ENCODE results near the gene CARM1.
A peak's percentile ranks its signal among the peaks of the same experiment; 100 is the strongest.

Gene CARM1

DNA sequence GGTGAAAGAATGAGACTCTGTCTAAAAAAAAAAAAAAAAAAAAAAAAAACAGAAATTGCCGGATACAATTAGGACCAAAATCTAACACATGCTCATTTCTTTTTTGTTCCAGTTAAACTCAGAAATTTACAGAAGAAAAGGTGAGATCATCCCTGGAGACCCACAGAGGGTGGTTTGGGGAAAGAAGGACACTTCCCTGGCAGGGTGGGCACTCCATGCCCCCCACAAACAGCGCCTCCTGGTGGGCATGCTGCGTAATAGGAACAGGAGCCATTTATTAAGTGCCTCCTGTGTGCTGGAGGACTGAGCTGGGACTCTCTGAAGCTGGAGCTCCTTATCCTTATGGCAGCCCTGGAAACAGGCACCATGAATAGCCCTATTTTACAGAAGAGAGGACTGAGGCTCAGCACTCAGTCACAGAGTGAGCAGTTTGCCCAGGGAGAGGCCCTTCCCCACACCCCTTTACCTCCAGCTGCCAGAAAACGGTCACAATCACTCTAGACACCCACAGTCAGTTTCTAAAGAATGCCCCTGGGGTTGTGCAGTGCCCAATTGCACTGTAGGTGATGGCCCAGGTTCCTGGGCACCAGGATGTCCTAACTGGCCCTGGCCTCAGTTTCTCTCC lies 13.0 kb upstream of the CARM1 start:
- no peak overlapping the region for H3K4me3 ChIP-seq (ENCODE audit: low read length)
- TF ChIP-seq, protein P1, sequence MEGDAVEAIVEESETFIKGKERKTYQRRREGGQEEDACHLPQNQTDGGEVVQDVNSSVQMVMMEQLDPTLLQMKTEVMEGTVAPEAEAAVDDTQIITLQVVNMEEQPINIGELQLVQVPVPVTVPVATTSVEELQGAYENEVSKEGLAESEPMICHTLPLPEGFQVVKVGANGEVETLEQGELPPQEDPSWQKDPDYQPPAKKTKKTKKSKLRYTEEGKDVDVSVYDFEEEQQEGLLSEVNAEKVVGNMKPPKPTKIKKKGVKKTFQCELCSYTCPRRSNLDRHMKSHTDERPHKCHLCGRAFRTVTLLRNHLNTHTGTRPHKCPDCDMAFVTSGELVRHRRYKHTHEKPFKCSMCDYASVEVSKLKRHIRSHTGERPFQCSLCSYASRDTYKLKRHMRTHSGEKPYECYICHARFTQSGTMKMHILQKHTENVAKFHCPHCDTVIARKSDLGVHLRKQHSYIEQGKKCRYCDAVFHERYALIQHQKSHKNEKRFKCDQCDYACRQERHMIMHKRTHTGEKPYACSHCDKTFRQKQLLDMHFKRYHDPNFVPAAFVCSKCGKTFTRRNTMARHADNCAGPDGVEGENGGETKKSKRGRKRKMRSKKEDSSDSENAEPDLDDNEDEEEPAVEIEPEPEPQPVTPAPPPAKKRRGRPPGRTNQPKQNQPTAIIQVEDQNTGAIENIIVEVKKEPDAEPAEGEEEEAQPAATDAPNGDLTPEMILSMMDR (IDR thresholded peaks at IDR 0.05; ENCODE audit: insufficient read depth, low read depth, low read length, missing control alignments), result peak; percentile 64
- no peak for DNase-seq (ENCODE audit: low read depth)

DNA sequence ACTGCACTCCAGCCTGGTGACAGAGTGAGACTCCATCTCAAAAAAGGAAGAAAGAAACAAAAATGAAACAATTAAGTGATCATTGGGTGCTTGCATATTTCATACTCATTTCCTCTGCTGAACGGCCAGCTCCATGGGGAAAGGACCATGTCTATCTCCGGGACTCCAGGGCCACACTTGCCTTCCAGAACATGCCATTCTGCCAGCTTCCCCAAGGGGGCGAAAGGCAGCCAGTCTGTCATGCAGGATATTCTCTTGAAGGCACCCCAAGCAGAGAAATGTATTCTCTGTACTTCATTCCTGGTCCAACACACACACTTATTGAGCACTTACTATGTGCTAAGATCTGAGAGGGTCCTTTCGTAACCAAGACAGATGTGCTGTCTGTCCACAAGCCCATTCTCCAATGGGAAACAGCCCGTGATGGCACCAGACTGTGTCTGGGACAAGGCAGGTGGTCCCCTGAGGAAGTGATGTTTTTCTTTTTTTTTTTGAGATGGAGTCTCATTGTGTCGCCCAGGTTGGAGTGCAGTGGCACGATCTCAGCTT lies 10.2 kb upstream of the CARM1 start:
- TF ChIP-seq, protein P1 (IDR thresholded peaks at IDR 0.05; ENCODE audit: insufficient read depth, low read depth, low read length, missing control alignments), result peak; percentile 57
- DNase-seq (ENCODE audit: low read depth), result peak; percentile 51

DNA sequence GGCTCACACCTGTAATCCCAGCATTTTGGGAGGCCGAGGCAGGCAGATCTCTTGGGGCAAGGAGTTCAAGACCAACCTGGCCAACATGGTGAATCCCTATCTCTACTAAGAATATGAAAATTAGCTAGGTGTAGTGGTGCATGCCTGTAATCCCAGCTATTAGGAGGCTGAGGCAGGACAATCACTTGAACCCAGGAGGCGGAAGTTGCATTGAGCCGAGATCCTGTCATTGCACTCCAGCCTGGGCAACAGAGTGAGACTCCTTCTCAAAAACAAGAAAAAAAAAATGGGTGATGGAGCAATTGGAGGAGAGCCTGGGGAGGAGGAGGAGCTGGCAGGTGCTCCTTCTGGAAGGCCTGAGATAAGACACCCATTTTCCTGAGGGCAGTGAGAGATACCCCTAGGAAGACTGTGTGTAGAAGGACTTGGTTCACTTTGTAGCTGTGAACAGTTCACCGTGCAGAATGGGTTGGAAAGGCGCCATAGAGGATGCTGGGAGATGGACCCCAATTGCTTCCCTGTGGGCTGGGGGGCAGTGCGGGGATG lies 8.7 kb upstream of the CARM1 start:
- H3K4me3 ChIP-seq (ENCODE audit: low read length), result no peak overlapping the region
- DNase-seq (ENCODE audit: low read depth), result no peak
- TF ChIP-seq, protein P1 (IDR thresholded peaks at IDR 0.05; ENCODE audit: insufficient read depth, low read depth, low read length, missing control alignments), result no peak

More for the DNA sequence above, 10.2 kb upstream of the CARM1 start:
- H3K4me3 ChIP-seq (ENCODE audit: low read length), result no peak overlapping the region

DNA sequence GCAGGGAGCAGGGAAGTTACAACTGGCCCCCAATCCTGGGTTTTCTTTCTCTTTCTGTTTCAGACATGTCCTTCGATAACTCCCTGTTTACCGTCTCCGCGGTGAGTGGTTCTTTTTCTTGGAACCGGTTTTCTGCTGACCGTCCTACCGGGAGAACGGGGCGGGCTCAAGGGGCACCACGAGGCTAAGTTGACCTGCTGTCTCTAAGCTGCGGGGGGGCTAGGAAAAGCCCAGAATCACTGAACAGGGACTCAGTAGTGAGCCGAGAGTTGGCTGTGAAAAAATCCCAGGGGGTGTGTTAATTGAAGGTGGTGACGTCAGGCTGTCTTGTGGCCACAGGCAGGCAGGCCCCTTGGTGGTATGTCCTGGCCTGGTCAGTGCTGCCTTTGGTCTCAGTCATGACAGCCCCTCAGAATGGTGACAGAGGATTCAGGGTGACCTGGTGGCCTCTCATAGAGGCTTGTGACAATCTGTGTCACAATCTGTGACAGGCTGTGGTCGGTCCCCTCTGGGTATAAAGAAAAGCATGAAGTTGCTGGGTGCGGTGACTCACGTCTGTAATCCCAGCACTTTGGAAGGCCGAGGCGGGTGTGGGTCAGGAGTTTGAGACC lies 8.1 kb upstream of the CARM1 start:
- peak; percentile 54 for DNase-seq (ENCODE audit: low read depth)
- H3K4me3 ChIP-seq (ENCODE audit: low read length), result no peak overlapping the region
- TF ChIP-seq, protein P1 (IDR thresholded peaks at IDR 0.05; ENCODE audit: insufficient read depth, low read depth, low read length, missing control alignments), result no peak

GRCh38 chr19:10864538-10864899 lies 6.8 kb upstream of the CARM1 start:
- TF ChIP-seq, protein P1 (IDR thresholded peaks at IDR 0.05; ENCODE audit: insufficient read depth, low read depth, low read length, missing control alignments), result peak; percentile 96
- no peak overlapping the region for H3K4me3 ChIP-seq (ENCODE audit: low read length)
- peak; percentile 79 for DNase-seq (ENCODE audit: low read depth)

DNA sequence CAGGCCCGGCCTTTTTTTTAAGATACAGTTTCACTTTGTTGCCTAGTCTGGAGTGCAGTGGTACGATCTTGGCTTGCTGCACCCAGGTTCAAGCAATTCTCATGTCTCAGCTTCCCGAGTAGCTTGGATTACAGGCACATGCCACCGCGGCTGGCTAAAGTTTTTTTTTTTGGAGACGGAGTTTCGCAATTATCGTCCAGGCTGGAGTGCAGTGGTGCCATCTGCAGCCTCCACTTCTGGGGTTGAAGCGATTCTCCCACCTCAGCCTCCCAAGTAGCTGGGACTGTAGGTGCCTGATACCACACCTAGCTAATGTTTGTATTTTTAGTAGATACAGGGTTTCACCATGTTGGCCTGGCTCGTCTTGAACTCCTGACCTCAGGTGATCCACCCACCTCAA lies 4.9 kb upstream of the CARM1 start:
- no peak overlapping the region for H3K4me3 ChIP-seq (ENCODE audit: low read length)
- TF ChIP-seq, protein P1 (IDR thresholded peaks at IDR 0.05; ENCODE audit: insufficient read depth, low read depth, low read length, missing control alignments), result no peak
- no peak for DNase-seq (ENCODE audit: low read depth)

All from epithelial cell of esophagus (primary cell).